Aorta (tissue), 5 donors: ENCODE data around the gene EXOC2. TPM values are rescaled to one million over a fixed set of nuclear protein-coding genes. Genes with fewer than 3 reads are reported as not detected.
"Not testable (repeated sequence)": the region's sequence is repeated elsewhere in the genome, so short reads cannot be mapped to it uniquely, and the experiment has no call there.

ENCODE experiments used
- ATAC-seq: fragments of 200-7000 bp; cut with Tn5 transposase; one replicate; pipeline ENCODE4 v1.9.1; 2022; ENCODE audit warnings: moderate library complexity; ENCODE audit not compliant: low FRiP score
- DNase-seq, 2 donors: peaks; one replicate each; pipeline ENCODE4 v3.0.0-alpha.2; 2020
- H3K27ac ChIP-seq, 2 donors: one replicate each; pipeline ENCODE4 v1.5.1; 2013; ENCODE audit warnings: low read length in 2 of 2, mild to moderate bottlenecking in 2 of 2, moderate library complexity in 2 of 2, control low read depth in 1 of 2, inconsistent platforms in 1 of 2, low read depth in 1 of 2
- H3K27me3 ChIP-seq, 2 donors: one replicate each; pipeline ENCODE4 v1.6.1; 2013; ENCODE audit warnings: control low read depth in 1 of 2, low read length in 1 of 2, mild to moderate bottlenecking in 1 of 2, moderate library complexity in 1 of 2; ENCODE audit not compliant: insufficient read depth in 2 of 2, control insufficient read depth in 1 of 2
- H3K36me3 ChIP-seq, 2 donors: one replicate each; pipeline ENCODE4 v1.6.1; 2013; ENCODE audit warnings: control low read depth in 1 of 2, low read length in 1 of 2, mild to moderate bottlenecking in 1 of 2; ENCODE audit not compliant: insufficient read depth in 2 of 2, control insufficient read depth in 1 of 2
- H3K4me1 ChIP-seq, 2 donors: one replicate each; pipeline ENCODE4 v1.6.1; 2013; ENCODE audit warnings: low read length in 2 of 2, control low read depth in 1 of 2, mild to moderate bottlenecking in 1 of 2, moderate library complexity in 1 of 2; ENCODE audit not compliant: insufficient read depth in 2 of 2, control insufficient read depth in 1 of 2
- H3K4me3 ChIP-seq, 2 donors: one replicate each; pipeline ENCODE4 v1.5.1; 2013; ENCODE audit warnings: low read length in 2 of 2, control low read depth in 1 of 2, mild to moderate bottlenecking in 1 of 2
- H3K9me3 ChIP-seq: one replicate; pipeline ENCODE4 v1.6.1; 2013; ENCODE audit warnings: mild to moderate bottlenecking, low read length; ENCODE audit not compliant: control insufficient read depth
- WGBS, 2 donors: extraction: QIAGEN DNeasy Blood & Tissue Kit; methylation state at CpG; one replicate each; pipeline ENCODE4 v1.1.7; 2013; 5-methylcytosine and 5-hydroxymethylcytosine counted together
- intact Hi-C, 2 donors: fragments of 100-400 bp; cut with DNase I; formaldehyde crosslinking; loops; one replicate each; pipeline versions ENCODE4 v1.14.2 to v1.15.0; 2022
- polyA plus RNA-seq, 2 donors: library from polyadenylated mRNA; stranded (reverse); fragments of 200-250 nt; gene quantifications; one replicate each; pipeline ENCODE4 v1.2.3, GENCODE V29; 2013
- total RNA-seq, 2 donors: library from RNA; stranded (reverse); fragmentation: NEBNext Ultra II Directional; extraction: Animal tissue kit (Norgen Biotek cat#: 25700); gene quantifications; one replicate each; pipeline ENCODE4 v1.2.1, GENCODE V29; 2021
- donor health status: healthy with polysubstance abuse.
- donor health status: Bipolar disorder and iron deficiency.
- donor health status: DM: no; HTN: no; CAD: no.
- donor health status: DM: no; HTN: no; CAD: no.
- donor health status: DM: yes; HTN: yes; CAD: no.

The EXOC2 gene
- total and polyA plus RNA-seq, 4 donors = 3.4 to 22.8 (median 11.7) TPM

DNA sequence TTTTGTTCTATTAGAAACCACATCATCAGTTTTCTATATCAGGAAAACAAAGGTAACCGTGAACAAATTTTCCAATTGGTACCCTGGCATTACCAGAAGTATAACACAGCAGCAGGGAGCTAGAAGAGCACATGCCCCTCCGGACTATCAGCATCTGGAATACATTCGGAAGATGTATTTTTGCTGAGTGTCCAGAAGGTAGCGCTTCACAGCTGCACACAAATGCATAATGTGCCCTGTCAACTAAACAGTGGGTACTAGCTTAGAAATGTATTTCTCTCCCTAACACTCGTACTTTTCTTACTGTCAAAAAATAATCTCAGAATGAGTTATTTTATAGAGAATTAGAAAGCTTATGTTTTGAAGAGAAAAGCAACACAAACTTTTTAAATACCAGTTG is 113.6 kb downstream of the EXOC2 start:
- no peak overlapping the region for H3K27ac ChIP-seq
- no peaks in the 10 kb centered on the region for H3K9me3 ChIP-seq
- ATAC-seq (no peak), DNase-seq (no peak)
- H3K27me3 ChIP-seq = no peaks in the 10 kb centered on the region
- intact Hi-C loops = no loop called here
- H3K36me3 ChIP-seq = no peaks in the 10 kb centered on the region
- 69 to 81% methylated on average over 5 of the region's 5 CpGs for WGBS, 2 donors
- H3K4me3 ChIP-seq = no peak overlapping the region
- H3K4me1 ChIP-seq = no peaks in the 10 kb centered on the region

DNA sequence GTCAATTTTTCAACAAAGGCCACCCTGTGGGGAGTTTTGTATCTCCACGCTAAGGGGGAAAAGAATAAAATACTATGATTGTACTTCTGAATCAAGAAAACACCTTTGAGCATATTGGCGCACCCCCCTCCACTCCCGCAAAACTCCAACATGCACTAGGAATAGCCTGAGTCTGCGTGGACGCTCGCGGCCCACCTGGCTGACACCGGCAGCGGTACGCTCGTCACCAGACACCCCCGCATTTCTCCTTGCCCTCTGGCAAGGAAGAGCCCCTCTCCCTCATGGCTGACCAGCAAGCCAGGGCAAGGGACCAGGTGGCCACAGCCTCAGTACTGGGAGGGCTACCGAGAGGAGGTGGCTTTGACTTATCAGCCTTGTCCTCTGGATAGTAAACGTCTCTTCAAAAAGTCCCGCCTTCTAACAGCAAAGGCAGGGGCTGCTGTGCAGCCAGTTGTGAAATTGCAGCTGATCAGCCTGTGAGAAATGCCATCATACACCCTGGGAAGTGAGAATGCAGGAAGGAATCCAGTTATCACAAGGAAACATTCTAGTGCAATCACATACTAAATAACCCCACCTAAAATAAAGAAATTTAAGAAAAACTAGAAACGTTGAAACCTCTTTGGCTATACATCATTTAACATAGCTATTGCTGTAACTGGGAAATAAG is 120.2 kb downstream of the EXOC2 start:
- intact Hi-C loops = no loop called here
- H3K36me3 ChIP-seq = peaks cover 0 to 5% of the 10 kb centered on the region in 2 donors
- no peaks in the 10 kb centered on the region for H3K4me1 ChIP-seq
- DNase-seq = no peak
- no peaks in the 10 kb centered on the region for H3K9me3 ChIP-seq
- 85 to 86% methylated on average over 16 of the region's 16 CpGs for WGBS, 2 donors
- H3K27ac ChIP-seq = no peak overlapping the region
- no peak for ATAC-seq
- H3K27me3 ChIP-seq = no peaks in the 10 kb centered on the region
- H3K4me3 ChIP-seq = no peak overlapping the region

DNA sequence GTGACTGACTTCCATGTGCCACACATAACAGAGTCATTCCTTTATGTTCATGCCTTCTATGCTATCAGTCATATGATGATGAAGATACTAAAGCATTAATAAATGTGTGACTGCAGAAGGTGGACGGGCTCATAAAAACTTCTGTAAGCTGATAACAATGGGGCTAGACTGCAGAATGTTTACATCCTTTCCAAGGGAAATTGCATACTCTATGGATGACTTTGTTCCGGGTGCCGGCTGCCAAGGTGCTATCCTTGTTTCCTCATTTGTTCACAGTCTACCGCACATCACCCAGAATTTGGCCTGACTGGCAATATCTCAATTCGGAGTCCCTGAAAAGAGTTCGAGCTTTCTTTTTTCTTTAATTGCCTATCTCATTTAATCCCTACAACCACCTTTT is 121.0 kb downstream of the EXOC2 start:
- intact Hi-C loops = no loop called here
- Histone ChIP-seq H3K4me1 (no peaks in the 10 kb centered on the region), H3K9me3 (no peaks in the 10 kb centered on the region), H3K36me3 (peaks cover 0 to 5% of the 10 kb centered on the region in 2 donors), H3K4me3 (no peak overlapping the region), H3K27me3 (no peaks in the 10 kb centered on the region), H3K27ac (no peak overlapping the region)
- WGBS, 2 donors = 96% methylated on average over 6 of the region's 6 CpGs
- ATAC-seq (no peak), DNase-seq (no peak)

DNA sequence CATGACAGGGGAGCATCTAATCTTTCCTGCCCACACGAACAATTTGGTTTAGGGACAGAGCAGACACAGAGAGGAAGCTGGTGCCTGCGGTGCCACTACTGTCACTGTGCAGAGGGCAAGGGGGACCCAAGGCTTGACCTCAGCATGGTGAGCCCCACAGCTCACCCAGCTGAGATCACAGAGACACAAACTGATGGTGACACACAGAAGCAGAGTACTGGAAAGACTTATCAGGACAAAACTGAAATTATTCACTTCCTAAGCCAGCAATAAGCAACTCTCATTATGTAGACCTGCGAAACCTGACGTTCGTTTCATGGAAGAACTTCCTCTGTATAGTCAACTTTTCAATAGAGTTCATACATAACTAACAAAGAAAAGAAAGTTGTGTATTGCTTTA is 122.1 kb downstream of the EXOC2 start:
- no peak overlapping the region for H3K4me3 ChIP-seq
- no peaks in the 10 kb centered on the region for H3K27me3 ChIP-seq
- peaks cover 0 to 5% of the 10 kb centered on the region in 2 donors for H3K36me3 ChIP-seq
- no peak for DNase-seq
- no peaks in the 10 kb centered on the region for H3K9me3 ChIP-seq
- intact Hi-C loops = no loop called here
- ATAC-seq = no peak
- 94 to 96% methylated on average over 5 of the region's 5 CpGs for WGBS, 2 donors
- no peak overlapping the region for H3K27ac ChIP-seq
- no peaks in the 10 kb centered on the region for H3K4me1 ChIP-seq

DNA sequence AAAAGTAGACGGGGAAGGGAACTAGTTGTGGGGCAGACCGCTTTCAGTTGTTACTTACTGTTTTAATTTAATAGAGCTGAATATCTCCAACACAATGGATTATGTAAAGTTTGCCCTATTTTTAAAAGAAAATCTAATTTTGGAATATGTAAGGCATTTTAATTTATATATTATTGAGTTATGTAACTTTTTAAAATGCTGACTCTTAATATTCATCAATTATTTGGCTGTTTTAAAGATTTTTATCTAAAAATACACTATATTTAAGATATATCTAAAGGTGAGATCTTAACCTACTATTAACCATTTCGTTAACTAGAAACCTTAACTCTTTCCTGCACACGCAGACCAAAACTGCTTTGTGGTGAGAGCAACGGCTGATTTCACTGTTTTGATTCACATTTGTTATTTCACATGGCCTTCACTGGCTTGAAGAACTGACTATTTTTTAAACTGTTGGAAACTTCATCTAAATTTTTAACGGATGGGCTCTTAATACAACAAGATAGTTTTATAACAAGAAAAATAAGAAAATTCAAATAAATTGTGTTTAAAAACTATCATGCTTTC is 123.9 kb downstream of the EXOC2 start:
- Histone ChIP-seq H3K4me3 (no peak overlapping the region), H3K27me3 (no peaks in the 10 kb centered on the region), H3K27ac (no peak overlapping the region), H3K9me3 (no peaks in the 10 kb centered on the region), H3K4me1 (no peaks in the 10 kb centered on the region), H3K36me3 (peaks cover 0 to 5% of the 10 kb centered on the region in 2 donors)
- 86 to 88% methylated on average over 6 of the region's 6 CpGs for WGBS, 2 donors
- no peak for DNase-seq
- intact Hi-C loops = no loop called here
- ATAC-seq = no peak

DNA sequence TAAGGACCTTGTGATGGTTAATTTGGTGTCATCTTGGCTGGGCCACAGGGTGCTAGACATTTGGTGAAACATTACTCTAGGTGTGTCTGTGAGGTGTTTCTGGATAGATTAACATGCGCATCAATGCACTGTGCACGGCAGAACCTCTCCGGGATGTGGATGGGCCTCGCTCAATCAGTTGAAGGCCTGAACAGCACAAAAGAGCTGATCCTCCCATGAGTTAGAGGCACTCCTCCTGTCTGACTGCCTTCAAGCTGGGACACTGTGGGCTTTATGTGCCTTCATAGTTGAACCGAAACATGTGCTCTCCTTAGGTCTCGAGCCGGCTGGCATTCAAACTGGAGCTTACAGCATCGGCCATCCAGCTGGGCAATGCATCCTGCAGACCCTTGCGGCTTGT is 124.9 kb downstream of the EXOC2 start:
- no peak for DNase-seq
- no peaks in the 10 kb centered on the region for H3K9me3 ChIP-seq
- no peaks in the 10 kb centered on the region for H3K27me3 ChIP-seq
- H3K36me3 ChIP-seq = peaks cover 0 to 3% of the 10 kb centered on the region in 2 donors
- no peak overlapping the region for H3K27ac ChIP-seq
- no peaks in the 10 kb centered on the region for H3K4me1 ChIP-seq
- H3K4me3 ChIP-seq = no peak overlapping the region
- intact Hi-C loops = no loop called here
- ATAC-seq = no peak
- WGBS, 2 donors = 85 to 86% methylated on average over 9 of the region's 9 CpGs

DNA sequence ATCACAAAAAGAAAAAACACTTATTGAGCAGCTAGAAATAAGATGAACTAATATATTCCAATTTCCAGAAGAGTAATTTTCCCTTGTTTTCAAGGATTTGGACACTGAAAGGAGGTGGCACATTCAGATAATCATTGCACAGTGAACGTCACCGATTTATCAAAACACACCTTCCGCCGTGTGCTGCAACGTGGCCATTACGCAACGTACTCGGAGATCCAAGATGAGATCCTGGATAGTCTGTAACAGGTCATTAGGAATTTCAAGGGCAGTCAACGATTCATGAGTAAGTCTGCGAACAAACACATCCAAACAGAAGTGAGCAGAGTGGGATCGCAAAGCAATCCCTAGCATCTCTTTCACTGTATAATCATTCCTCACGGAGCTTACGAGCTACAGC is 129.1 kb downstream of the EXOC2 start:
- H3K9me3 ChIP-seq = no peaks in the 10 kb centered on the region
- no peak for DNase-seq
- no peaks in the 10 kb centered on the region for H3K4me1 ChIP-seq
- ATAC-seq = no peak
- intact Hi-C loops = no loop called here
- 95 to 96% methylated on average over 13 of the region's 13 CpGs for WGBS, 2 donors
- H3K27ac ChIP-seq = no peak overlapping the region
- peaks cover 0 to 1% of the 10 kb centered on the region in 2 donors for H3K36me3 ChIP-seq
- no peaks in the 10 kb centered on the region for H3K27me3 ChIP-seq
- H3K4me3 ChIP-seq = no peak overlapping the region

DNA sequence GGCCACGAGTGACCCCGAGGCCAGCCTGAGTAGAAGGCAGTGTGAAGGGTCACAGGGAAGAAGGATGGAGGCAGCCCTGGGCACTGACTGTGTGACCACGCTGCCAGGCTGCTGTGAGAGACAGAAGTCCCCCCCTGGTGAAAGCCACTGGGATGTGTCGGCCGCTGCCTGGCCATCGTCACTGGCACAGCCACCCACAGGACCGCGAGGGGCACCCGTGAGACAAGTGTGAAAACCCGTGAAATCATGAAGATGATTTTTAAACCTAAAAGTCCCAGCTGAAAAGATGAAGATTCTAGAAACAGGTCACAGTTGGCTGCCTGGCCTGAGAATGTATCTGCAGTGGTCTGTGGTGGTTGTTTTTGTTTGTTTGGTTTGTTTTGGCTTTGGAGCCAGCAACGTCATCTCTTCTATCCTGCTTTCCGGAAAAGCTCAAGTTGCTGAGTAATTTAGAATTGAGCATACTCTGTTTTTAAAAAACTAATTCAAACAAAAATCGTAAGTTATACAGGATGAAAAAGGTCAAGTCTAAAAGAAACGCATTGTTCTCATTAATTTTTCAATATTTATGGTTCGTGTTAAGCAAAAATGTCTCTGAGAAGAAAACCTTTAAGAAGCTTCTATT is 130.8 kb downstream of the EXOC2 start:
- WGBS, 2 donors = 83 to 86% methylated on average over 15 of the region's 15 CpGs
- intact Hi-C loops = no loop called here
- no peak for ATAC-seq
- no peak for DNase-seq
- no peak overlapping the region for H3K4me3 ChIP-seq
- no peaks in the 10 kb centered on the region for H3K9me3 ChIP-seq
- no peaks in the 10 kb centered on the region for H3K4me1 ChIP-seq
- H3K27ac ChIP-seq = no peak overlapping the region
- H3K36me3 ChIP-seq = peaks cover 0 to 5% of the 10 kb centered on the region in 2 donors
- no peaks in the 10 kb centered on the region for H3K27me3 ChIP-seq

DNA sequence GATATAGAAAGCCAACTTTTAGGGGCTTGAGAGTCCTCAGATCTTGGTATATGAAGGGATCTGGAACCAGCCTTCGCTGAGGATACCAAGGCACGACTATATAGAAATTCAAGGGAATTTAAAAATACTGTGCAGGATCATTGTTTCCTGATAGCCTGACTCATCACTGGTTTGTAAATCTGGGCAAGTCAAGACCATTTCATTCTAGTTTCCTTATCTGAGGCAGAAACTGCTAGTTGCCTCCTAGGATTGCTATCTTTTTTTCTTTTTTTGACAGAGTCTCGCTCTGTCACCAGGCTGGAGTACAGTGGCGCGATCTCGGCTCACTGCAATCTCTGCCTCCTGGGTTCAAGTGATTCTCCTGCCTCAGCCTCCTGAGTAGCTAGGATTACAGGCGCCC is 131.6 kb downstream of the EXOC2 start:
- 96 to 98% methylated on average over 7 of the region's 7 CpGs for WGBS, 2 donors
- not testable (repeated sequence) for H3K27ac ChIP-seq, H3K36me3 ChIP-seq

More for the DNA sequence above, 131.6 kb downstream of the EXOC2 start:
- DNase-seq, H3K4me1 ChIP-seq, H3K9me3 ChIP-seq, H3K4me3 ChIP-seq, ATAC-seq, intact Hi-C loops, H3K27me3 ChIP-seq: not testable (repeated sequence)
